Measurements from ENCODE around the gene ASB7. TPM values are rescaled to one million over a fixed set of nuclear protein-coding genes. Genes with fewer than 3 reads are reported as not detected.

Gene ASB7
- total and polyA plus RNA-seq, 7 donors: 2.3 to 6.9 (median 5.4) TPM

- H3K4me1 ChIP-seq: peaks cover 9% of the 10 kb centered on the region
- DNase-seq (no peak), ATAC-seq (peak in 3 of 4 donors; percentile 37 to 67 (median 61))
- H3K4me3 ChIP-seq: no peak overlapping the region
- TF ChIP-seq CTCF (IDR thresholded peaks at IDR 0.05): no peak
- intact Hi-C loops (cut with DNase I): loop anchor here in 1 of 2 donors (10.0 kb wide), 1 partner anchor 648 kb away; no protein-coding TSS in a partner anchor
- no peaks in the 10 kb centered on the region for H3K9me3 ChIP-seq
- WGBS, 3 donors: 39 to 62% (median 44%) methylated on average over 2 of the region's 2 CpGs
- no peak overlapping the region for H3K27ac ChIP-seq
- H3K27me3 ChIP-seq (ENCODE audit: insufficient read depth in 3 of 3, low read length in 2 of 3): no peaks in the 10 kb centered on the region
- peaks cover 0 to 26% of the 10 kb centered on the region in 2 donors for H3K36me3 ChIP-seq (ENCODE audit: insufficient read depth in 1 of 2, low read depth in 1 of 2)
Observed at GRCh38 chr15:100616700-100617099, 14.3 kb downstream of the ASB7 start.

GRCh38 chr15:100623301-100623700, 20.9 kb downstream of the ASB7 start:
- H3K9me3 ChIP-seq: no peaks in the 10 kb centered on the region
- H3K4me3 ChIP-seq: no peak overlapping the region
- DNase-seq: no peak
- peaks cover 0 to 3% of the 10 kb centered on the region in 2 donors for H3K36me3 ChIP-seq (ENCODE audit: insufficient read depth in 1 of 2, low read depth in 1 of 2)
- TF ChIP-seq CTCF (IDR thresholded peaks at IDR 0.05): no peak
- WGBS, 3 donors: 68 to 77% (median 73%) methylated on average over 5 of the region's 5 CpGs
- H3K4me1 ChIP-seq: peaks cover 6% of the 10 kb centered on the region
- intact Hi-C loops (cut with DNase I): no loop called here
- peak in 2 of 4 donors; percentile 30 to 42 for ATAC-seq
- no peaks in the 10 kb centered on the region for H3K27me3 ChIP-seq (ENCODE audit: insufficient read depth in 3 of 3, low read length in 2 of 3)
- H3K27ac ChIP-seq: no peak overlapping the region

GRCh38 chr15:100627789-100628395, 25.5 kb downstream of the ASB7 start:
- H3K4me1 ChIP-seq: peaks cover 11% of the 10 kb centered on the region
- DNase-seq: peak in 1 of 2 donors; percentile 20

GRCh38 chr15:100628746-100629145, 26.4 kb downstream of the ASB7 start:
- no peaks in the 10 kb centered on the region for H3K9me3 ChIP-seq
- 67 to 77% (median 76%) methylated on average over 3 of the region's 3 CpGs for WGBS, 3 donors
- no peak overlapping the region for H3K4me3 ChIP-seq
- H3K27ac ChIP-seq: no peak overlapping the region
- intact Hi-C loops (cut with DNase I): loop anchor here (1.0 to 5.0 kb wide), 4 partner anchors 244 to 378 kb away; no protein-coding TSS in a partner anchor
- peaks cover 13% of the 10 kb centered on the region for H3K4me1 ChIP-seq
- TF ChIP-seq CTCF (IDR thresholded peaks at IDR 0.05): no peak
- no peak for ATAC-seq
- no peaks in the 10 kb centered on the region for H3K27me3 ChIP-seq (ENCODE audit: insufficient read depth in 3 of 3, low read length in 2 of 3)
- DNase-seq: no peak
- peaks cover 0 to 30% of the 10 kb centered on the region in 2 donors for H3K36me3 ChIP-seq (ENCODE audit: insufficient read depth in 1 of 2, low read depth in 1 of 2)

More at GRCh38 chr15:100627789-100628395, 25.5 kb downstream of the ASB7 start:
- peak; percentile 83 to 91 (median 88) for ATAC-seq
- Histone ChIP-seq H3K9me3 (no peaks in the 10 kb centered on the region), H3K27me3 (ENCODE audit: insufficient read depth in 3 of 3, low read length in 2 of 3) (no peaks in the 10 kb centered on the region), H3K4me3 (no peak overlapping the region), H3K36me3 (ENCODE audit: insufficient read depth in 1 of 2, low read depth in 1 of 2) (peaks cover 0 to 30% of the 10 kb centered on the region in 2 donors), H3K27ac (no peak overlapping the region)
- intact Hi-C loops (cut with DNase I): loop anchor here (1.0 to 5.0 kb wide), 5 partner anchors 245 to 379 kb away; no protein-coding TSS in a partner anchor
- TF ChIP-seq CTCF (IDR thresholded peaks at IDR 0.05): peak; percentile 92
- WGBS, 3 donors: 30 to 33% (median 31%) methylated on average over 6 of the region's 6 CpGs
